ENCODE measurements around the gene ANGPTL8. TPM values are rescaled to one million over a fixed set of nuclear protein-coding genes. Genes with fewer than 3 reads are reported as not detected.

Gene ANGPTL8
- total RNA-seq, 5 donors from 2014 or later (not counting 1 experiment from before 2014, with no cell fraction given) = not detected

GRCh38 chr19:11225172-11225571, 14.2 kb upstream of the ANGPTL8 start:
- H3K36me3 ChIP-seq (ENCODE audit: control insufficient read depth in 2 of 2, extremely low read depth in 1 of 2, insufficient read depth in 1 of 2, low read length in 1 of 2) = no peaks in the 10 kb centered on the region
- Mint-ChIP-seq H3K4me3 (no peak overlapping the region), H3K9me3 (peaks cover 13% of the 10 kb centered on the region in 3 donors), H3K27me3 (peaks cover 2 to 3% of the 10 kb centered on the region in 2 donors), H3K27ac (no peak overlapping the region), H3K4me1 (peaks cover 0 to 4% (median 0%) of the 10 kb centered on the region in 3 donors), H3K36me3 (peaks cover 12% of the 10 kb centered on the region)
- POLR2A ChIA-PET = no interaction called here
- no peaks in the 10 kb centered on the region for H3K9me3 ChIP-seq
- no peak overlapping the region for H3K27ac ChIP-seq (ENCODE audit: low read length)
- peaks cover 0 to 21% of the 10 kb centered on the region in 2 experiments for H3K27me3 ChIP-seq (replicated peaks in 1 of 2; ENCODE audit: control insufficient read depth in 2 of 2, extremely low read depth in 1 of 2, insufficient read depth in 2 of 2, low read length in 1 of 2)
- no peaks in the 10 kb centered on the region for H3K4me1 ChIP-seq (ENCODE audit: control insufficient read depth in 1 of 2, extremely low read depth in 1 of 2, insufficient read depth in 2 of 2, low read length in 2 of 2)
- no peak overlapping the region for H3K4me3 ChIP-seq (ENCODE audit: control insufficient read depth in 1 of 2, extremely low read depth in 1 of 2, low read length in 1 of 2)
- 100% methylated on average over 3 of the region's 5 CpGs for WGBS (ENCODE audit: insufficient coverage)
- ATAC-seq (replicated peaks in 1 of 4) = no peak
- CTCF ChIA-PET = no interaction called here
- DNase-seq = no peak

DNA sequence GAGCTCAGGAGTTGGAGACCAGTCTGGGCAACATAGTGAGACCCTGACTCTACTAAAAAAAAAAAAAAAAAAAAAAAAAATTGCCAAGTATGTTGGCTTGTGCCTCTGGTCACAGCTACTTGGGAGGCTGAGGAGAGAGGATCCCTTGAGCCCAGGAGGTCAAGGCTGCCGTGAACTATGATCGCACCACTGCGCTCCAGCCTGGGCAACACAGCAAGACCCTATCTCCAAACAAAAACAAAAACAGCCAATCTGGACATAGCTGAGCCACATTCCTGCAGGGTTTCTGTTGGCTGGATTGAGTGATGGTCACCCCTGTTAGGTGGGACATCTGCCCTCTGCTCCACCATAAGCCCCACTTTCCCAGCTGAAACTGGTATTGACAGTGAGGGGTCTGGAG, 13.6 kb upstream of the ANGPTL8 start:
- peaks cover 8 to 9% (median 9%) of the 10 kb centered on the region in 3 donors for H3K9me3 Mint-ChIP-seq
- DNase-seq = no peak
- Histone ChIP-seq H3K36me3 (ENCODE audit: control insufficient read depth in 2 of 2, extremely low read depth in 1 of 2, insufficient read depth in 1 of 2, low read length in 1 of 2) (no peaks in the 10 kb centered on the region), H3K9me3 (no peaks in the 10 kb centered on the region), H3K4me3 (ENCODE audit: control insufficient read depth in 1 of 2, extremely low read depth in 1 of 2, low read length in 1 of 2) (no peak overlapping the region), H3K27me3 (replicated peaks in 1 of 2; ENCODE audit: control insufficient read depth in 2 of 2, extremely low read depth in 1 of 2, insufficient read depth in 2 of 2, low read length in 1 of 2) (peaks cover 0 to 21% of the 10 kb centered on the region in 2 experiments), H3K4me1 (ENCODE audit: control insufficient read depth in 1 of 2, extremely low read depth in 1 of 2, insufficient read depth in 2 of 2, low read length in 2 of 2) (no peaks in the 10 kb centered on the region), H3K27ac (ENCODE audit: low read length) (no peak overlapping the region)
- POLR2A ChIA-PET = no interaction called here
- WGBS (ENCODE audit: insufficient coverage) = no CpG with 5 or more reads among the region's 3 CpGs
- H3K27ac Mint-ChIP-seq = no peak overlapping the region
- peaks cover 0 to 4% (median 0%) of the 10 kb centered on the region in 3 donors for H3K4me1 Mint-ChIP-seq
- H3K36me3 Mint-ChIP-seq = peaks cover 9% of the 10 kb centered on the region
- no peaks in the 10 kb centered on the region for H3K27me3 Mint-ChIP-seq
- ATAC-seq (replicated peaks in 1 of 4) = no peak
- H3K4me3 Mint-ChIP-seq = no peak overlapping the region
- CTCF ChIA-PET = no interaction called here

GRCh38 chr19:11226716-11227166, 12.7 kb upstream of the ANGPTL8 start:
- Mint-ChIP-seq H3K27ac (no peak overlapping the region), H3K4me1 (peaks cover 0 to 4% (median 0%) of the 10 kb centered on the region in 3 donors), H3K4me3 (no peak overlapping the region), H3K36me3 (peaks cover under 1% of the 10 kb centered on the region), H3K27me3 (no peaks in the 10 kb centered on the region), H3K9me3 (peaks cover 0 to under 1% (median 0%) of the 10 kb centered on the region in 3 donors)
- Histone ChIP-seq H3K4me1 (ENCODE audit: control insufficient read depth in 1 of 2, extremely low read depth in 1 of 2, insufficient read depth in 2 of 2, low read length in 2 of 2) (no peaks in the 10 kb centered on the region), H3K4me3 (ENCODE audit: control insufficient read depth in 1 of 2, extremely low read depth in 1 of 2, low read length in 1 of 2) (no peak overlapping the region), H3K27me3 (replicated peaks in 1 of 2; ENCODE audit: control insufficient read depth in 2 of 2, extremely low read depth in 1 of 2, insufficient read depth in 2 of 2, low read length in 1 of 2) (peaks cover 0 to 21% of the 10 kb centered on the region in 2 experiments), H3K27ac (ENCODE audit: low read length) (no peak overlapping the region), H3K9me3 (no peaks in the 10 kb centered on the region), H3K36me3 (ENCODE audit: control insufficient read depth in 2 of 2, extremely low read depth in 1 of 2, insufficient read depth in 1 of 2, low read length in 1 of 2) (no peaks in the 10 kb centered on the region)
- DNase-seq (no peak), ATAC-seq (replicated peaks in 1 of 4) (no peak)
- ChIA-PET CTCF (no interaction called here), POLR2A (no interaction called here)
- no CpG with 5 or more reads among the region's 1 CpG for WGBS (ENCODE audit: insufficient coverage)

DNA sequence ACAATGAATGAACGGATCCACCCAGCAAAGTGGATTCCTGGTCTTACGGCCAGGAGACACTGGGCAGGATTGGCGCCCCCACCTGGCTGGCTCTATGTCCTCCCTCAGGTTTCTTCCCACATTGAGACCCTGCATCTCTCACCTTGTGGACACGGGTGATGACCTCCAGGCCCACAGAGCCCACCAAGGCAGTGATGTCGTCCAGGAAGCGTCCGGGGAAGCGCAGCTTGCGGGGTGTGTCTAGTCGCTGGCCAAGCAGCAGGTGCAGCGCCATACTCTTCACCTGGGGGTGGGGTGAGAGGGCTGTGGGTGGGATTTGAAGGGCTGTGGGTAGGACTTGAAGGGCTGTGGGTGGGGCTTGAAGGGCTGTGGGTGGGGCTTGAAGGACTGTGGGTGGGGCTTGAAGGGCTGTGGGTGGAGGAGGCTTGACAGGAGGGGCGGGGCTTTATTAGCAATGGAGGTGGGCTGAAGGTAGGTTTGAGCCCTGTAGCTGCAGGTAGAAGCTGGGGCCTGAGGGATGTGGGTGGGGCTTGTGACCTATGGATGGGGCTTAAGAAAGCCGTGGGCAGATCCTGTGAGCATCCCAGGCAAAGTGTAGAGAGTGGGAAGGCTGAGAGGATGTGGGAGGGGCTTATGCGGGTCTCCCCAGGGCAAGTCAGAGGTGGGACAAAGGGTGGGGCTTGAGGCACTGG, 12.1 kb upstream of the ANGPTL8 start:
- no peak for ATAC-seq (replicated peaks in 1 of 4)
- H3K4me1 ChIP-seq (ENCODE audit: control insufficient read depth in 1 of 2, extremely low read depth in 1 of 2, insufficient read depth in 2 of 2, low read length in 2 of 2) = no peaks in the 10 kb centered on the region
- H3K9me3 ChIP-seq = no peaks in the 10 kb centered on the region
- Mint-ChIP-seq H3K4me3 (no peak overlapping the region), H3K4me1 (peaks cover 0 to 4% (median 0%) of the 10 kb centered on the region in 3 donors), H3K9me3 (no peaks in the 10 kb centered on the region), H3K27me3 (no peaks in the 10 kb centered on the region), H3K36me3 (no peaks in the 10 kb centered on the region), H3K27ac (no peak overlapping the region)
- H3K27ac ChIP-seq (ENCODE audit: low read length) = no peak overlapping the region
- POLR2A ChIA-PET = no interaction called here
- no peaks in the 10 kb centered on the region for H3K36me3 ChIP-seq (ENCODE audit: control insufficient read depth in 2 of 2, extremely low read depth in 1 of 2, insufficient read depth in 1 of 2, low read length in 1 of 2)
- DNase-seq = peak in 1 of 35 experiments; percentile 7
- peaks cover 0 to 21% of the 10 kb centered on the region in 2 experiments for H3K27me3 ChIP-seq (replicated peaks in 1 of 2; ENCODE audit: control insufficient read depth in 2 of 2, extremely low read depth in 1 of 2, insufficient read depth in 2 of 2, low read length in 1 of 2)
- CTCF ChIA-PET = interaction anchor here in 1 of 2 donors (0.6 kb wide), 1 partner anchor 154 kb away, joined by 3 read pairs; no protein-coding TSS in a partner anchor
- no peak overlapping the region for H3K4me3 ChIP-seq (ENCODE audit: control insufficient read depth in 1 of 2, extremely low read depth in 1 of 2, low read length in 1 of 2)
- 94% methylated on average over 7 of the region's 14 CpGs for WGBS (ENCODE audit: insufficient coverage)

DNA sequence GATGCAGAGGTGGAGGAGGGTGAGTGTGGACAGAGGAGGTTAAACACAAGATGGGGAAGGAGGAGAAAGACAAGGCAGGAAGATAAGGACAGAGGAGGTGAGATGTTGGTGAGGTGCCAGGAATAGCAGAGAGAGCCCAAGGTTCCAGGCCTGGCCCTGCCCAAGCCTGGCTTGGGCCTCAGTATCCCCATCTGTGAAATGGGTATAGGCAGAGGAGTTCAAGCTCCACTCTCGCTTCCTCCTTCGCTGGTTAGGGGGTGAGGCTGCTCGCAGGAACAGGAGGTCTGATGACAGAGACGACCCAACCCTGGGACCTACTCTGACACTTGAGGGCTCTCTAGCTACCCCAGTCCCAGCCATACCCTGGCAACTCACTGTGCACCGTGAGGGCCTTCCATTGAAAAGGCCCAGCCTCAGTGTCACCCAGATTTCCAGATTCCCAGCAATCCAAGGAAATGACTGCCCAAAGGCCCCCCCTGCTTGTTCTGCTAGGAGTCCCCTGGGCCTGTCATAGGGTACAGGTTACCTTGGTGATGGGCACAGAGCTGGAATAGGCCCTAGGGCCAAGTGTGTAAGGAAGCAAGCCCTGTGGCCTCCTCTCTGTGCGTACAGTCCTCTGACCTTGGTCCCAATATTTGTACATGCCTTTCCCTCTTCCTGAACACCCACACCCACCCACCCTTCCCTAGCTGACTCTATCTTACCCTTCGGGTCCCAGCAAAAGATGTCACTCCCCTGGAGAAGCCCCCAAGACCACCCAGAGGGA, 8.6 kb upstream of the ANGPTL8 start:
- Mint-ChIP-seq H3K4me1 (peaks cover 0 to 4% (median 0%) of the 10 kb centered on the region in 3 donors), H3K36me3 (no peaks in the 10 kb centered on the region), H3K27ac (no peak overlapping the region), H3K27me3 (no peaks in the 10 kb centered on the region), H3K9me3 (no peaks in the 10 kb centered on the region), H3K4me3 (no peak overlapping the region)
- Histone ChIP-seq H3K4me1 (ENCODE audit: control insufficient read depth in 1 of 2, extremely low read depth in 1 of 2, insufficient read depth in 2 of 2, low read length in 2 of 2) (no peaks in the 10 kb centered on the region), H3K27me3 (replicated peaks in 1 of 2; ENCODE audit: control insufficient read depth in 2 of 2, extremely low read depth in 1 of 2, insufficient read depth in 2 of 2, low read length in 1 of 2) (peaks cover 0 to 15% of the 10 kb centered on the region in 2 experiments), H3K4me3 (ENCODE audit: control insufficient read depth in 1 of 2, extremely low read depth in 1 of 2, low read length in 1 of 2) (no peak overlapping the region), H3K36me3 (ENCODE audit: control insufficient read depth in 2 of 2, extremely low read depth in 1 of 2, insufficient read depth in 1 of 2, low read length in 1 of 2) (no peaks in the 10 kb centered on the region), H3K9me3 (no peaks in the 10 kb centered on the region), H3K27ac (ENCODE audit: low read length) (no peak overlapping the region)
- ATAC-seq (replicated peaks in 1 of 4) (no peak), DNase-seq (no peak)
- CTCF ChIA-PET = no interaction called here
- POLR2A ChIA-PET = interaction anchor here in 1 of 2 donors (0.5 kb wide), 1 partner anchor 230 kb away, joined by 4 read pairs; no protein-coding TSS in a partner anchor
- WGBS (ENCODE audit: insufficient coverage) = 96% methylated on average over 2 of the region's 7 CpGs

GRCh38 chr19:11232555-11232954, 6.9 kb upstream of the ANGPTL8 start:
- Mint-ChIP-seq H3K27me3 (no peaks in the 10 kb centered on the region), H3K36me3 (no peaks in the 10 kb centered on the region), H3K9me3 (no peaks in the 10 kb centered on the region), H3K27ac (no peak overlapping the region), H3K4me1 (no peaks in the 10 kb centered on the region), H3K4me3 (no peak overlapping the region)
- ATAC-seq (replicated peaks in 1 of 4) (no peak), DNase-seq (no peak)
- ChIA-PET CTCF (no interaction called here), POLR2A (interaction anchor here in 1 of 2 donors (0.7 kb wide), 1 partner anchor 828 kb away, joined by 5 read pairs; no protein-coding TSS in a partner anchor)
- no peaks in the 10 kb centered on the region for H3K4me1 ChIP-seq (ENCODE audit: control insufficient read depth in 1 of 2, extremely low read depth in 1 of 2, insufficient read depth in 2 of 2, low read length in 2 of 2)
- no peaks in the 10 kb centered on the region for H3K36me3 ChIP-seq (ENCODE audit: control insufficient read depth in 2 of 2, extremely low read depth in 1 of 2, insufficient read depth in 1 of 2, low read length in 1 of 2)
- 89% methylated on average over 4 of the region's 4 CpGs for WGBS (ENCODE audit: insufficient coverage)
- H3K9me3 ChIP-seq = no peaks in the 10 kb centered on the region
- H3K27me3 ChIP-seq (replicated peaks in 1 of 2; ENCODE audit: control insufficient read depth in 2 of 2, extremely low read depth in 1 of 2, insufficient read depth in 2 of 2, low read length in 1 of 2) = peaks cover 0 to 15% of the 10 kb centered on the region in 2 experiments
- H3K4me3 ChIP-seq (ENCODE audit: control insufficient read depth in 1 of 2, extremely low read depth in 1 of 2, low read length in 1 of 2) = no peak overlapping the region
- no peak overlapping the region for H3K27ac ChIP-seq (ENCODE audit: low read length)

All from T-cell (primary cell).